ENCODE results near the gene HEXD.
"Not testable (repeated sequence)": the region's sequence is repeated elsewhere in the genome, so short reads cannot be mapped to it uniquely, and the experiment has no call there.

The HEXD gene

DNA sequence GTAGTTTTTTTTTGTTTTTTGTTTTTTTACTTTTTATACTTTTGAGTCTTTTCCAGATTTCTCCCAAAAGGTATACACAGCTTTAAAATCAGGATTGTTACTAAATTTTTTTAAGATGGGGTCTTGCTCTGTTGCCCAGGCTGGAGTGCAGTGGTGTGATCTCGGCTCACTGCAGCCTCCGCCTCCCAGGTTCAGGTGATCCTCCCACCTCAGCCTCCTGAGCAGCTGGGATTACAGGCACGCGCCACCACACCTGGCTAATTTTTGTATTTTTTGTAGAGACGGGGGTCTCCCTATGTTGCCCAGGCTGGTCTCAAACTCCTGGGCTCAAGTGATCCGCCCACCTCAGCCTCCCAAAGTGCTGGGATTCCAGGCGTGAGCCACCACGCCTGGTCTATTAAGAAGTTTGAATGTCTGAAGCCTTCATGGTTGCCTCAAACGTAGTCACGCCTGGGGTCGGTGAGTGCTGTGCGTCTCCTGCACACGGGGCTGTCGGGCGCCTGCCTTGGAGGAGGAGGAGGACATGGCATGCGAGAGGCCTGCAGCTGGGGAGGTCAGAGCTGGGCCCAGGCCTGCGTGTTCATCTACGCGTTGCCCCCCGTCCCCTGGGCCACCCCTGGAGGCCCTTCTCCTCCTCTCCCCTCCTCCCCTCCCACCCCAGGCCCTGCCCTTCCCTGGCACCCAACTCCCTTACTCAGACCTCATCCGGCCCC lies 35.8 kb upstream of the HEXD start:
- not testable (repeated sequence) for DNase-seq (ENCODE audit: low read depth in 2 of 2)

DNA sequence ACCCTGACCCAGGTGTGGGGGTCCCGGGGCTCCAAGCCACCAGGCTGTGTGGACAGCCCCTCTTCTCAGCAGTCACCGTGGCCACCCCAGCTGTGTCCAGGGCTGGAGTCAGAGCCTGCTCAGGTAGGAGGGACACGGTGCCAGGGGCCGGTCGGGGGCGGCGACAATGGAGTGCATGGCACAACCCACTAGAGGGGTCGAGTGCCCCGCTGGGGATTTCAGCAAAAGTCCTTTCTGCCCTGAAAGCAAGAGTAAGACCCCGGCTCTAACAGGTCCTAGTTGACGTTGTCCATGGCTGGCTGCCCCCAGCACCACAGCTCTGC lies 35.3 kb upstream of the HEXD start:
- DNase-seq (ENCODE audit: low read depth in 2 of 2): no peak

DNA sequence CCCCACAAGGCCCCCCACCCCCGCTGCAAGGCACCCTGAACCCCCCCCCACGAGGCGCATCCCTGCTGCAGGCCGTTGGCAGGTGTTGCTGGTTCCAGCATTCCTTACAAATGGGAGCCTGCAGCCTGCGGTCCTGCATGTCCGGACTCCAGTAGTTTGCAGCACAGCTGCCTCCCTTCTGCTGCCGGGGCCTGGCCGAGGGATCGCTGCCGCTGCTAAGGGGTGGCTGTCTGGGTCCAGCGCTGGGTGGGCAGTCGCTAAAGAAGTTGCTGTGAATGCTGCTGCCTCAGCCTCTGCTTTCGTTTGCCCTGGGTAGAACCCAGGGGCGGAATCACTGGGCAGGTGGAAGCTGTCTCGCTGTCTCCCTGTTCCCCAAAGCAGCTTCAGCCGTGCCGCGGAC lies 34.7 kb upstream of the HEXD start:
- no peak for DNase-seq (ENCODE audit: low read depth in 2 of 2)

DNA sequence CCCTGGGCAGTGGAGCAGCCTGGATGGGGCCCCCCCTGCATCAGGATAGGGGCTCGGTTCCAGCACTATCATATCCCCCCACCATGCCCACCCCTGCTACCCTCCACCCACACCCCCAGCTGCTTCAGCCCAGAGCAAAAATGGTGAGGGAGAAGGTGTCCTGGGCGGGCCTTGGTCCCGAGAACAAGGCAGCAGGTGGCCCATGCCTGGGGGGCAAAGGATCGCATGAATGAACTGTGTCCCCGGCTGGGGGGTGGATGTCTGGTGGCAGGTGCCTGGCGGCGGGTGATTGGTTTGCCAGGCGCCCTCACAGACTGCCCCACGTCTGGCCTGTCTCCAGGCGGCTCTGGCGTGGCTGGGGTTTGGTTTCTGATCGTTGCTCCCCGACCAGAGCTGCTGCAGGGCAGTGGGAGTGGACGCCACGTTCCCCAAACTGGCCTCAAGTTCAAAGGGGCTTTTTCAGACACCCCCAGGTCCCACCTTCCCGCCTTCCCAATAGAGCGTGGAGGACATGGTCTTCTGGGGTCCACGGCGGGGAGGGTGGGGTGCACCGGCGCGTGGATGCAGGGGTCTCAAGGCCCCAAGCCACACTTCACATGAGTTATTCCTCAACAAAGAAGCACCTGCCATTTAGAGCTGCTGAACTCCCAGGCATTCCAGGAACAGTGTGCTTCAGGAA lies 34.0 kb upstream of the HEXD start:
- DNase-seq (ENCODE audit: low read depth in 2 of 2): no peak

DNA sequence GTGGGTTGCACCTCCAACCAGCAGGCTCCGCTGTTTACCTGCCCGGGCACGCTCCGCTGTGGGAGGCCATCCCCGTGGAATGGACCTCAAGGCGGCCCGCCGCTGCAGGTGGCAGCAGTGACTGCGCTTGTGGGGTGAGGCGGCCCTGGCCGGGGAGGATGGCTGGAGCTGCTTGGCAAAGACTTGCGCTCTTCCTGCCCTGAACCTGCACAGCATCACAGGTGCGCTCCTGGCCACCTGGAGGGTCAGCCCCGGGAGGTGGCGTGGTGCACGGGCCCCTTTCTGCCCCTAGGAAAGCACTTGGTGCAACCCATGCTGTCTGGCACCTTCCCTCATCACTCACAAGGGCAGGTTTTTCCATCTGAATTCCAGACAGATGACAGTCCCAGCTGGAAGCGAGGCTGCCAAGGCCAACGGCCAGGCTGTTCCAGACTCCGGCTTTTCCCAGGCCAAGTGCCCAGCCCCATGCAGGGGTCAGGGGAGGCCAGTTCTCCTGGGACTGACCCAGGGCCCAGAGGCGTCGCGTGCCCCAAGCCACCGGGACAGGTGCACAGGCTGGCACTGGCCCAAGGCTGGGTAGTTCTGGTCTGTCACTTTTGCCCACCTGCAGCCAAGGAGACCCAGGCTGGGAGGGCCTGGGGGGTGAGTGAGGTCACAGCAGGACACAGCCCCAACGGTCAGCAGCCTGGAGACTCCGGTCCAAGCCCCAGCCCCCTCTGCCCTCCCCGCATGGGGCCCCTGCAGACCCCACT lies 33.2 kb upstream of the HEXD start:
- no peak for DNase-seq (ENCODE audit: low read depth in 2 of 2)

DNA sequence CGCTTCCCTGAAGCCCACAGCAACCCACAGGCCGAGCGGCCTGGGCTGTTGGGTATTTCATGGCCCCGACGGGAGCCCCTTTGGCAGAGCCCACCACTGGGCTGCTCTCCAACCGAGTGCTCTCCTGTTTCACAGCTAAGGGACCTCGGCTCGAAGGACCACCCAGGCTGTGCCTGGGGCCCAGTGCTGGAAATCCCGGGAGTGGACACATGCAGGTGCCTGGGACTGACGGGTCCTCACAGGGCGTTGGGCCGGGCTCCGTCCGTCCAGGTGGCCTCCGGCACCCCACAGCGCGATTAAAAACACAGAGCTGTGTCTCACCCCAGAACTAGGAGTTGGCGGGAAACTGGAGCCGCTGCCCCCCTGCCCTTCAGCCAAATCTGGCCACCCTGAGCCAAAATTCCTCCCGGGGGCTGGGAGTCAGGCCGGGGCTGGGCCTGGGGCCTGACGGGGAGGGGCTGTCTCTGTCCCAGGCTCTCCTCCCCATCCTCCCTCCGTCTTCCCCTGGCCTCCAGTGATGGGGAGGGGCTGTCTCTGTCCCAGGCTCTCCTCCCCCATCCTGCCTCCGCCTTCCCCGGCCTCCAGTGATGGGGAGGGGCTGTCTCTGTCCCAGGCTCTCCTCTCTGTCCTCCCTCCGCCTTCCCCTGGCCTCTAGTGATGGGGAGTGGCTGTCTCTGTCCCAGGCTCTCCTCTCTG lies 32.4 kb upstream of the HEXD start:
- no peak for DNase-seq (ENCODE audit: low read depth in 2 of 2)

DNA sequence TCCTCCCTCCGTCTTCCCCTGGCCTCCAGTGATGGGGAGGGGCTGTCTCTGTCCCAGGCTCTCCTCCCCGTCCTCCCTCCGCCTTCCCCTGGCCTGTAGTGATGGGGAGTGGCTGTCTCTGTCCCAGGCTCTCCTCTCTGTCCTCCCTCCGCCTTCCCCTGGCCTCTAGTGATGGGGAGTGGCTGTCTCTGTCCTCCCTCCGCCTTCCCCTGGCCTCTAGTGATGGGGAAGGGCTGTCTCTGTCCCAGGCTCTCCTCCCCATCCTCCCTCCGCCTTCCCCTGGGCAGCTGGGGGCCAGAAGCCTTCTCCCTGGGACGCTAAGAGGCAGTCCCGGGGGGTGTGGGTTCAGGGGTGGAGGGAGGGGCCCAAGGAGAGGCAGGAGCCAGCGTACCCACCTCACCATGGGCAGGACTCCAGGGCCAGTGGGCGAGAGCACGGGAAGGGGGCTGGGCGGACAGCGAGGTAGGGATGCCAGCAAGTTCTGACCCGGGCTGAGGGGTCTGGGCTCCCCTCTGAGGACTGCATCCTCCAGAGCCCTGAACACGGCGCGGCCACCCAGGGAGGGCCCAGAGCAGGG lies 31.8 kb upstream of the HEXD start:
- DNase-seq (ENCODE audit: low read depth in 2 of 2): no peak

DNA sequence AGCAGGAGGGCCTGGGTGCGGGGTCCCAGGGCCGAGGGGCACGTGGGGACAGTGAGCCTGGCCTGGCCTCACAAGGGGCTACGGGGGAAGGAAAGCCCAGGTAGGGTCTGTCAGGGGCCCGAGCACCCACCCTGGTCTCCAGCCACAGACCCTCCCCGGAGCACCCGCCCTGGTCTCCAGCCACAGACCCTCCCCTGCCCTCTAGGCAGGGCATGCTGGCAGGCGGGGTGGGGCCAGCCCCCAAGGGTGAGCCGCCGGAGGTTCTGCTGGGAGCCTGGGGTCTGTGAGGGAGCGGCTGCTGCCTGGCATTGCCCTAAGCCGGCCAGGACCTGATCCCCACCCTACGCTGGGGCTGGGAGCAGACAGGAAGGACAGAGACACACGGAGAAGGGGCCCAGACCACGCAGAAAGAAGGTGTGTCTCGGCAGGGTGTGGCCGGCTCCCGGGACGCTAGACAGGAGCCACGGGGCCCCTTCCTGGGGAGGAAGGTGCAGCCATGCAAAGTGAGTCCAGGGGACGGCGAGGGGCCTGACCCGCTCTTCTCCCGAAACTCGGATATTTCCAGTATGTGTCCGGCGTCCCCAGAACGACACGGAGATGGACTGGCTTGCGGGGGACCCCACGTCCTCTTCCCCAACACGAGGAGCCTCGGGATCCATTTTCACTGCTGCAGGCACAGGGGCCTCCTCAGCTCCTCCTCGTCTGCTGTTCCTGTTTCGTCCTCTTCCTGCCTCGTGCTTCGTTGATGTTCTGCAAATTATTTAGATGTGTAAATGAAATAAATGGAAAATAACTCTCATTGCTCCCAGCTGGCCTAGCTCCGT lies 31.1 kb upstream of the HEXD start:
- no peak for DNase-seq (ENCODE audit: low read depth in 2 of 2)

DNA sequence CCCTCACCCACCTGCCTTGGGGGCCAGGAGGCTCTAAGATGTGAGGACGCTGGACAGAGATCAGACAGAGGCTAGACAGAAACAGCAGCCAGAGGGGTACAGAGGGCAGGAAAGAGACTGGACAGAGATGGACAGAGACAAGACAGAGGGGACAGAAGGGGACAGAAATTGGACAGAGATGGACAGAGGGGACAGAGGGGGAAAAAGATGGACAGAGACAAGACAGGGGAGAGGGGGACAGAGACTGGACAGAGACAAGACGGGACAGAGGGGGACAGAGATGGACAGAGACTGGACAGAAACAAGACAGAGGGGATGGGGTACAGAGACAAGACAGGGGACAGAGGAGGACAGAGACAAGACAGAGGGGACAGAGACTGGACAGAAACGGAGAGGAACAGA lies 30.4 kb upstream of the HEXD start:
- no peak for DNase-seq (ENCODE audit: low read depth in 2 of 2)

DNA sequence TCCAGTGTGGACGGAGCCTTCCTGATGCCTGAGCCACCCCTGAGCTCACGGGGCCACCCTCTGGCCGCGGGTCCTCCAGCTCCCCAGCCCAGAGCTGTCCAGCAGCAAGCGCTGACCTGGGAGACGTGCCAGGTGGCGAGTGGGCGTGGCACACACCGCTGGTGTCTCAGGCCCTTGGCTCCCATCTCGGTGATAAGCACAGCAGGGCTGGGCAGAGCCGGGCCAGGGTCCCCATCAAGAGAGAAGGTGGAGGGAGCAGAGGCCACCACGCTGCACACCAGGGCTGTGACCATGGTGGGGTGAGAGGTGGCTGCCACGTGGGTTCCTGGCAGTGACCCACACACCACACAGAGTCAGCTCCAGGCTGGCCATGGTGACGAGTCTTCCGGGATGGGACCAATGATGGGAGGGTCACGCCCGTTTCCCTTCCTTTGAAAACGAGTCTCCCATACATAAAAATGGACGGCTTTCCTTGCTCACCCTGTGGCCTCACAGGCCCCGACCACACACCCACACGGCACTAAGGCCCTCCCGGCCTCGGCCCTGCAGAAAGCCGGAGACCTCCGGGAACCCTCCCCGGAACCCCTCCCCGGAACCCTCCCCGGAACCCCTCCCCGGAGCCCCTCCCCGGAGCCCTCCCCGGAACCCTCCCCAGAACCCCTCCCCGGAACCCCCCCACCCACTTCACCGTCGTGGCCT lies 29.8 kb upstream of the HEXD start:
- no peak for DNase-seq (ENCODE audit: low read depth in 2 of 2)

DNA sequence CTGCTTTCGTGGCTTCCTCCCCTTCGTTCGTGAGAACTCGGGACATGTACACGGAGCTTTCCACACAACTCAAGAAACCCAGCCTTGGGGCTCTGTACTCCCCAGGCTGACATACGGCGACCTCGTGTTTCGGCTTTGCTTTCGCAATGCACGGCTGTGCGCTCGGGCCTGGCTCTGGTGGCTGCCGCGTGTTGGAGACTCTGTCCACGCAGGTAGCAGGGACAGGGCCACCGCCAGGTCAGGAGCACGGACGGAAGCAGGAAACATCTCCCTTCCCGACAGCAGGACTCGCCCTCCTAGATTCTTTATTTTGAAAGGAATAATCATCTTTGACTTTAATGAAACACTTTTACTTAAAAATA lies 29.2 kb upstream of the HEXD start:
- no peak for DNase-seq (ENCODE audit: low read depth in 2 of 2)

DNA sequence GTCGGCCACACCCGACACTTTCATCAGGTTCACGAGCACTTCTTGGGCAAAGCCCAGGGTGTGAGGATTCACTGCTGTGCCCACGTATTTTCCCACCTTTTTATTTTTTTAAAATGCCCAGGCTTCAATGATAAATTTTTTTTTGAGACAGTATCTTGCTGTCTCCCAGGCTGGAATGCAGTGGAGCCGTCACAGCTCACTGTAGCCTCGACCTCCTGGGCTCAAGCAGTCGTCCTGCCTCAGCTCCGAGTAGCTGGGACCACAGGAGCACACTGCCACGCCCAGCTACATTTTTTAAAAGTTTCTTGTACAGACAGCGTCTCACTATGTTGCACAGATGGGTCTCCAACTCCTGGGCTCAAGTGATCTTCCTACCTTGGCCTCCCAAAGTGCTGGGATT lies 28.8 kb upstream of the HEXD start:
- no peak for DNase-seq (ENCODE audit: low read depth in 2 of 2)

DNA sequence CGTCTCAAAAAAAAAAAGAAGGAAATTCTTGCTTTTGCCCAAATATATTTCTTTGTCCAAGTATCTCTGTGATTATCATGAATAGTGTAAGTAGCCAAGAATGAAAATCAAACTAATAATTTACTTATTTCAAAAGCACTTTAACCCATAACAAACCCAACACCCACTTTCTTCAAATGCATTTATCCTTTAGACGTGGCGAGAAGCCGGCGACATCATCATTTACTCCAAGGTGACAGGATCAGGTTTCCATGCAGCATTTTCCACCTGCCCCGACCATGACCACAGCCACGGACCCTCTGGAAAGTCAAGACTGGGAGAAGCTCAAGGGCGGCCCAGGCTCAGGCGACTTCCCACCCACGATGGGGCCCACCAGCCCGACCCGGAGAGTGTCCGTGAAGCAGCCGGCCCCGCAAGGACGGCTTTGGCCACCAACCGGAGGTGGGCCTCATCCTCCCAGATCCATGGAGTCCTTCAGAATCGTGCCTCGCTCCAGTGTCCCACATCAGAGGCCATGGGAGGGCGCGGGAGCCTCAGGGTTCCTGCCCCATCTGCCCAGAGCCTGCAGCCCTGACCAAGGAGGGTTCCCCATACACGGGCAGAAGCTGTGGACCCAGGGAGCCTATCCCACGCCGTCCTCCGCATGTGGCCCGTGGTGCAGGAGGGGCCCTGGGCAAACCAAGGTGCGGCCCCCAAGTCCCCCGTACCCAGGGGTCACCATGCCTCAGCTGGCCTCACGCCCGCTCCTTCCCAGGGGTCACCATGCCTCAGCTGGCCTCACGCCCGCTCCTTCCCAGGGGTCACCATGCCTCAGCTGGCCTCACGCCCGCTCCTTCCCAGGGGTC lies 27.9 kb upstream of the HEXD start:
- no peak for DNase-seq (ENCODE audit: low read depth in 2 of 2)

DNA sequence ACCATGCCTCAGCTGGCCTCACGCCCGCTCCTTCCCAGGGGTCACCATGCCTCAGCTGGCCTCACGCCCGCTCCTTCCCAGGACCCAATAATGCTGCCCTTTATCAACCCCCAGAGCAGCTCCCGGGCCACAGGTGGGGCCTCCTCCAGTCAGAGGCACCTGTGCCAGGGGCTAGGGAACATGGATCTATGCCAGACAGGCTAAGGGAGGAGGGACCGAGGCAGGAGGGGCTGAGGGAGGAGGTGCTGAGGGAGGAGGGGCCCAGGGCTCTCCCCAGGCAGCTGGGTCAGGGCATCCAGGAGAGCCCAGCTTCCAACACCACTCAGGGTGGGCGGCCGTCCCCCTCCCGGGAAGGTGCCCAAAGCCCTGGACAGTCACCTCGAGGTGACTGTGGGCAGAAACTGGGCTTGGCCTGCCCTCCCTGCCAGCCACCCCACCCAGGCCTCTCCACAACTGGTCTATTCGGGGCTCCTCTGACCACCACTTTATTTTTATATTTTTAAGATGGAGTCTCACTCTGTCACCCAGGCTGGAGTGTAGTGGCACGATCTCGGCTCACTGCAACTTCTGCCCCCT lies 27.2 kb upstream of the HEXD start:
- no peak for DNase-seq (ENCODE audit: low read depth in 2 of 2)

DNA sequence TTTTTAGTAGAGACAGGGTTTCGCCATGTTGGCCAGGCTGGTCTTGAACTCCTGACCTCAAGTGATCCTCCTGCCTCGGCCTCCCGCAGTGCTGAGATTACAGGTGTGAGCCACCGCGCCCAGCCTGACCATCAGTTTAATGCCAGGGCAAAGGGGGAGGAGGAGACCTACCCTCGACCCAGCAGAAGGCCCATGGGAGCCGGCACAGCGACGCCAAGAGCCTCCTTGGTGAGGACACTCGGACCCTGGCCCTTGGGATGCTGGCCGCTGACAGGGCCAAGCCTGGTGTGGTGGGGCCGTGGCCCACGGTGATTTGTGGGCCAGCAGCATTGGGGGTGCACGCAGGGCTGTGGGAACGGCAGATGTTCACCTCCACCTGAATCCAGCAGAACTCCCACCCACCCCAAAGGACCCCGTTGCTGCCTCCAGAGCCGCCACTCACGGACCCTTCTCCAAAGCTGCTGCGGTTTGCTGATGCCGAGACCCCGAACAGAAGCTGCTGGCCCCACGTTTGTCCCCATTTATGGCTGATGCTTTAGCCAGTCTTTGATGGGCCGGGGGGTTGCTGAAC lies 26.6 kb upstream of the HEXD start:
- no peak for DNase-seq (ENCODE audit: low read depth in 2 of 2)

DNA sequence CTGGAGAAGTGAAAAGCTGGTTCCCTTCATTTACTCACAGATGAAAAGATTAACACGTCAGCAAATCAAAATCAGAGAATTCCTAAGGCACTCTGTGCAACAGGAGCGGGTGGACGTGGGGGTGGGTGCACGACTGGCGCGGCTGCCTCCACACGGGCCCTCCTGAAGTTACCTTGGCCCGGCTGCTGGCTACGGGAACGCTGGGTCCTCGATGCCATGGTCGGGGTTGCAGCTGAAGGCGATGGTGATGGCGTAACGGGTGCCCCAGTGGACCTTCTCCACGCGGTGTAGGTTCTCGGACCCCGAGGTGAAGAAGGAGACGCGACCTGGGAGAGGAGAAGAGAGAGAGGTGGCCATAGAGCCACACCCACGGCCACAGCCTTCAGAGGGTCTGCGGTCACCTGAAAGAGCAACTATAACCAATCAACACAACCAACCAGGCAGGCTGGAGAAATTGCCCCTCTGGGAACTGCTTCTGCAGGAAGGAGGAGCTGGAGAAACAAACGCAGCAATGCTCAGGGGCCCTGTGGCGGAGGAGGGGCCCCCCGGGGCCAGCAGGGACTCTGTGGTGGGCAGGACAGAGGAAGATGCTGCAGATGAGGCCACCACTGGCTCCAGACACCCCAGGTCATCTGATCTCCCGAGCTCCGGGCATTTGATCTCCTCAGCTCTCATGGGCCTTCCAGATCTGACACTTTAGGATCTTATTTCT lies 25.8 kb upstream of the HEXD start:
- DNase-seq (ENCODE audit: low read depth in 2 of 2): no peak

DNA sequence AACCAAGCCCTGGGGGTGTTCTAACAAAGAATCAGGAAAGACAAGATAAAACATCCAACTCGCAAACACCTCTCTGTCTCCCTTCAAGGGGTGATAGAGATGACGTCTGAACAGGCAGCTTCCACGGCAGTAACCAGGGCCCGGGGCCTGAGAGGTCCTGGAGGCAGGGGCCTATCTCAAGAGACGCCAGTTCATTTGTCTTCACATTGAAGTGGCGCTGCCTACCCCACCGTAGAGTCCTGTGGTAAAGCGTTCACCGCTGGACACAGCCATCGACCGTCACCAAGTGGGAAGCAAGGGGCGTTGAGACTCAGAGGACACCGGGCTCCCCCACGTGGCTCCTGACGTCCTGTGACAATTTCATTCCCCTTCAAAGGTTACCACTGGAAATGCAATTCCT lies 25.2 kb upstream of the HEXD start:
- no peak for DNase-seq (ENCODE audit: low read depth in 2 of 2)

DNA sequence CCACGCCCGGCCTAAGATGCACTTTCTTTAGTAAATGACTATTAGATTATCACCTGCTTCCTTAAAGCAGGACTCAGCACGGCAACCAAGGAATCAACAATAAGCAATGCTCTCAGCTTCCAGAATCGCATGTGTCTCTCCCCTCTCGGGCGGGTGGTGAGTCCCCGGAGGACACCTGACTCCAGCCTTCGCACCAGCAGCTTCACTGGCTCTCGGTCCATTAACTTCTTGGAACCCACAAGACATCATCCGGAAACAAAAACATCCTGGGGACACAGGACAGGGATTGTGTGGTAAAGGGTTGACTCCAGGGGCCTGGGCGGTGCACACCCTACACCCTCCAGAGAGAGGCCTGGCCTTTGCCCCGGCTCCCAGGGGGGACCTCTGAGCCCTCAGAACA lies 23.9 kb upstream of the HEXD start:
- no peak for DNase-seq (ENCODE audit: low read depth in 2 of 2)
